Right lobe of liver (tissue), 6 donors: ENCODE results near the gene AKR1C2. TPM values are rescaled to one million over a fixed set of nuclear protein-coding genes. Genes with fewer than 3 reads are reported as not detected.
A peak's percentile ranks its signal among the peaks of the same experiment; 100 is the strongest.
"Not testable (repeated sequence)": the region's sequence is repeated elsewhere in the genome, so short reads cannot be mapped to it uniquely, and the experiment has no call there.

Source experiments
- ATAC-seq, 4 donors: fragments of 200-7000 bp; cut with Tn5 transposase; one replicate each; pipeline ENCODE4 v1.9.1; 2020; ENCODE audit warnings: mild to moderate bottlenecking in 4 of 4, moderate library complexity in 4 of 4
- DNase-seq, 3 donors: peaks; one replicate each; pipeline ENCODE4 v3.0.0-alpha.2; 2020
- H3K27ac ChIP-seq, 3 donors: fragments of 200-600 bp; one replicate each; pipeline ENCODE4 v1.8.0; 2022
- H3K27me3 ChIP-seq, 2 donors: fragments of 200-600 bp; one replicate each; pipeline ENCODE4 v1.8.0; 2022
- H3K36me3 ChIP-seq, 4 donors: fragments of 200-600 bp; sonication (generic) in 1 of 4; one replicate each; pipeline versions ENCODE4 v1.5.1 to v1.8.0; 2017 to 2022; ENCODE audit warnings: control low read depth in 1 of 4
- H3K4me1 ChIP-seq, 4 donors: fragments of 200-600 bp; sonication (generic) in 1 of 4; one replicate each; pipeline versions ENCODE4 v1.5.1 to v1.8.0; 2017 to 2022; ENCODE audit warnings: control low read depth in 1 of 4
- H3K4me3 ChIP-seq, 3 donors: fragments of 200-600 bp; one replicate each; pipeline ENCODE4 v1.8.0; 2022
- H3K9me3 ChIP-seq, 4 donors: fragments of 200-600 bp; sonication (generic) in 1 of 4; one replicate each; pipeline versions ENCODE4 v1.5.1 to v1.8.0; 2017 to 2022; ENCODE audit warnings: control low read depth in 1 of 4
- POLR2A ChIP-seq: fragments of 450-650 bp; IDR thresholded peaks from one replicate; pipeline ENCODE4 v1.6.1; 2017; ENCODE audit warnings: antibody characterized with exemption, mild to moderate bottlenecking
- WGBS: methylation state at CpG from one replicate; pipeline ENCODE4 v1.1.6; 2018; ENCODE audit warnings: low coverage, low lambda C conversion rate; ENCODE audit not compliant: insufficient coverage; ENCODE audit errors: missing lambda C conversion rate; 5-methylcytosine and 5-hydroxymethylcytosine counted together
- intact Hi-C, 2 donors: fragments of 100-400 bp; cut with DNase I; formaldehyde crosslinking; loops; one replicate each; pipeline versions ENCODE4 v1.11.2 to v1.14.1; 2022
- total RNA-seq, 6 experiments: library from RNA; depleted of rRNA in 2 of 6; stranded (reverse); fragments of >200 nt in 2 of 6; fragmentation: NEBNext Ultra II Directional in 3 of 6; extraction: Animal tissue kit (Norgen Biotek cat#: 25700) in 3 of 6; gene quantifications; one replicate each; pipeline versions ENCODE4 v1.1.0 to v1.2.4, GENCODE V29; 2016 to 2023
- donor health status: DM: no; HTN: yes; CAD: no.
- donor health status: DM: no; HTN: no; CAD: no.
- donor health status: DM: no; HTN: no; CAD: no.
- donor health status: DM: no; HTN: yes; CAD: no.
- donor health status: DM: no; HTN: yes; CAD: no.

AKR1C2 gene
- total RNA-seq, 6 experiments from 2014 or later, result 203 to 2,018 (median 421) TPM

DNA sequence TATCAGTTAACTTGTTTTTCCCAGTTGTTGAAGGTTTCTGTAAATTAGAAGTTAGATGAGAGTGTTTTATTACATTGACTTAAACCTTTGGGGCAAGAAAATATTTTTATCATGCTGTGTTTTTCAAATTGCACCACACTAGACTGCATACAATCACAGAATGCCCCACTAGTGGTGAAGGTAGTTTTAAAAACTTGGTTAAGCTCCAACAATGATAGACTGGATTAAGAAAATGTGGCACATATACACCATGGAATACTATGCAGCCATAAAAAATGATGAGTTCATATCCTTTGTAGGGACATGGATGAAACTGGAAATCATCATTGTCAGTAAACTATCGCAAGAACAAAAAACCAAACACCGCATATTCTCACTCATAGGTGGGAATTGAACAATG is 33.3 kb downstream of the AKR1C2 start:
- H3K27me3 ChIP-seq, ATAC-seq, DNase-seq, H3K4me3 ChIP-seq, H3K9me3 ChIP-seq, H3K4me1 ChIP-seq, intact Hi-C loops, H3K27ac ChIP-seq: not testable (repeated sequence)
- 100% methylated on average over 2 of the region's 2 CpGs for WGBS
- peaks cover 0 to 75% (median 14%) of the 10 kb centered on the region in 4 donors for H3K36me3 ChIP-seq

DNA sequence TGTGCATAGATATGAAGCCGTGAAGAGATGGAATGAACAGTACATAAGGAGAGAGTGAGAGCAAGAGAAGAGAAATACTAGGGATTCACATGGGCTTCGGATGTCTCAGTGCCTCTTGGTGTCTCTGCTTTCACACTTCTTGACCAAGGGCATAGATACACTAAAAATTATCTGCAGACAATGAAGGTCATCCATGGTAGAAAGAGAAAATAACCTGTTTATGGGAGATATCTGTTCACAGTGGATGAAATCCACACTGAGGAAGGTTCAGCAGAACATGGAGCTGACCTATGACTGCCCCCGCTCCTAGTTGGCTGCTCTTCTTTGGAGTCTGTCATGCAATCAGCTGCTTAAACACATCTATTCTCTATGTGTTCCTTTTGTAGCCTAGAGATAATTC is 34.4 kb downstream of the AKR1C2 start:
- DNase-seq, intact Hi-C loops, H3K4me1 ChIP-seq, H3K27me3 ChIP-seq, H3K4me3 ChIP-seq, H3K27ac ChIP-seq, H3K9me3 ChIP-seq: not testable (repeated sequence)
- H3K36me3 ChIP-seq, result peaks cover 0 to 64% (median 14%) of the 10 kb centered on the region in 4 donors
- WGBS, result 84% methylated on average over 3 of the region's 3 CpGs
- peak in 3 of 4 donors; percentile 6 to 16 (median 12) for ATAC-seq

DNA sequence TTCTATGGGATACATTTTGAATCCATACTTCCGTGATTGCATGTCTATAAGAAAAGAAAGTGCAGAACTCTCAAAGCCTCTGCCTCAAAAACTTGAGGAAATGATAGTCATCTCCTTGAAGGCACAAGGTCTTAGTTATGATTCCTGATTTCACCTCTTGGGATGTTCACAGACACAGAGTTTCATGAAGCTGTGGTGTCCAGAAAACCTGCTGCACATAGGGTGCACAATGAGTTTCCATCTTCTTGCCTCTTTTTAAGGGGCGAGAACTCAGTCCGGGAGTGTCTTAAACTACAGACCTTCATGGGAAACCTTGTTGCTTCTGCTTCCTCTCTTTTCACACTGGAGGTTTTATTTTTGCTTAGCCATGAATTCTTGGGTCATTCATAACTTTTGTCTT is 36.5 kb downstream of the AKR1C2 start:
- ATAC-seq, intact Hi-C loops, H3K27me3 ChIP-seq, H3K9me3 ChIP-seq, DNase-seq, H3K4me1 ChIP-seq: not testable (repeated sequence)
- peaks cover 0 to 48% (median 13%) of the 10 kb centered on the region in 4 donors for H3K36me3 ChIP-seq
- H3K27ac ChIP-seq, result peak overlapping the region in 1 of 3 donors; percentile 85
- peak overlapping the region in 1 of 3 donors; percentile 9 for H3K4me3 ChIP-seq
- 82% methylated on average over 2 of the region's 3 CpGs for WGBS

DNA sequence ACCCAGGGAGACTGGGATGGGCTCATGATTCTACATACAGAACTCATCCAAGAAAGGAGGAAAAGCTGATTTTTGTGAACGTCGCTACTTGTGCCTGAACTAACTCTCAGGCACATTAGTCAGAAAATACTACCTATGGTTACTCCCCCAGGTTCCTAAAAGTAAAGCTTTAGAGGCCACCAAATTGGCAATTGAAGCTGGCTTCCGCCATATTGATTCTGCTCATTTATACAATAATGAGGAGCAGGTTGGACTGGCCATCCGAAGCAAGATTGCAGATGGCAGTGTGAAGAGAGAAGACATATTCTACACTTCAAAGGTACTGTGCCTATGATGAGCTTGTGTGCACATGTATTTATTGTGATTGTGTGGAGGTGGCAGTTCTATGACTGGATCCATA is 37.9 kb downstream of the AKR1C2 start:
- H3K4me1 ChIP-seq, ATAC-seq, DNase-seq, H3K27me3 ChIP-seq, intact Hi-C loops, H3K9me3 ChIP-seq: not testable (repeated sequence)
- 83% methylated on average over 2 of the region's 4 CpGs for WGBS
- Histone ChIP-seq H3K36me3 (peaks cover 0 to 40% (median 13%) of the 10 kb centered on the region in 4 donors), H3K4me3 (peak overlapping the region; percentile 30 to 60 (median 49)), H3K27ac (peak overlapping the region in 2 of 3 donors; percentile 85 to 86)

DNA sequence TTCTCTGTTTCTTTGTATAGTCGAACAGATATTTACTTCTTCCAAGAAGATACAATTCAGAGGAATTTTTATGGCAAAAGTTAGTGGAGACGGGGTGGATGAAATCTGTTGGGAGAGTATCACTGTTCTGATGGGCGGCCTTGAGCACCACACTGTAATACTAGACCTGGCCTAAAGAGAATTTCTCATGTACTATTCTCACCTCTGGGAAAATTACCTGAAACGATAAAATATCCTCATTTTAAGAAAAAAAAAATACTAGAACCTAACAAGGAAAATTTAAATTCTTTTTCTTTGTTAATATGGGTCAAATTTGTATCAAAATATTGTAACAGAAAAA is 39.9 kb downstream of the AKR1C2 start:
- 20% methylated on average over 3 of the region's 4 CpGs for WGBS
- Histone ChIP-seq H3K27ac (peak overlapping the region; percentile 59 to 86 (median 85)), H3K36me3 (peaks cover 0 to 25% (median 5%) of the 10 kb centered on the region in 4 donors), H3K4me3 (peak overlapping the region; percentile 30 to 60 (median 49))
- DNase-seq, H3K27me3 ChIP-seq, H3K9me3 ChIP-seq, intact Hi-C loops, H3K4me1 ChIP-seq: not testable (repeated sequence)
- ATAC-seq, result peak; percentile 4 to 70 (median 52)

DNA sequence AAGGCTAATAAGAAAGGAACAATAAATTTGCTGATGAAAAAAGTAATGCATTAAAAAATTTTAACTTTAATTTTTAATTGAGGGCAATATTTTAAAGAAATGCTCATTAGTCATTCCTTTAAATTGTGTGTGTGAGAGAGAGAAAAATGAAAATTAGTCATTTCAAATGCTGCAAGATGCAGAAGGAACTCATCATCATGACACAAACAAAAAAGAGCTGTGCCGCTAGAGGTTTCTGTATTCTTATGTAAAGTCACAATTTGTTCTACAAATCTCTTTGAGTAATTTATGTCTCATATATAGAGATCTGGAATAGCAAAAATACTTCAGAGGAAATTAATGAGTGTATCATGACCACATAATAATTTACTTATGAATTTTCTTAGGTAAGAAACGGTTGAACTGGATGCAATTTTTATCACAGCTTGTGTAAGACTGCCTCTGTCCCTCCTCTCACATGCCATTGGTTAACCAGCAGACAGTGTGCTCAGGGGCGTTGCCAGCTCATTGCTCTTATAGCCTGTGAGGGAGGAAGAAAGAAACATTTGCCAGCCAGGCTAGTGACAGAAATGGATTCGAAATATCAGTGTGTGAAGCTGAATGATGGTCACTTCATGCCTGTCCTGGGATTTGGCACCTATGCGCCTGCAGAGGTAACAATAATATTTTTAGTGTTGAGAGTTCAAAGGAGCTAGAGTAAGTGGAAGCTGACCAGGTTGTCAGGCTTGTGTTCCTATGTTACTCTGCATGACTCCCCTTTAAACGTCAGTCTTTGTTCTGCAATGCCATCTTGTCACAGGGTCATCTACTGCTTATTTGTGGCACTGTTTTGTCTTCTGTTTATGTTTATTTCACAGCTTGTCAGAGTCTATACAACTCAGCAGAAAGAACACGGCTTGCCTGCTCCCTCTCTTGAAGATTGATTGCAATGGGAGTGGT is 40.5 kb downstream of the AKR1C2 start, which contains the start of gene AKR1C1:
AKR1C1 (plus strand) TSS at position 540 of the 939 bp plus-strand sequence; CDS start at position 570, 30 bp downstream.
- H3K27me3 ChIP-seq, H3K9me3 ChIP-seq, H3K4me1 ChIP-seq, intact Hi-C loops: not testable (repeated sequence)
- Histone ChIP-seq H3K27ac (peak within 1 kb of the TSS; percentile 59 to 86 (median 85)), H3K4me3 (peak within 1 kb of the TSS; percentile 30 to 60 (median 49)), H3K36me3 (peaks cover 0 to 19% (median 1%) of the 10 kb centered on the region in 4 donors)
- DNase-seq (peak in 1 of 3 donors; percentile 74), ATAC-seq (peak; percentile 80 to 98 (median 94))
- TF ChIP-seq POLR2A, result peak; percentile 87
- WGBS, result 11% methylated on average over 5 of the region's 7 CpGs

DNA sequence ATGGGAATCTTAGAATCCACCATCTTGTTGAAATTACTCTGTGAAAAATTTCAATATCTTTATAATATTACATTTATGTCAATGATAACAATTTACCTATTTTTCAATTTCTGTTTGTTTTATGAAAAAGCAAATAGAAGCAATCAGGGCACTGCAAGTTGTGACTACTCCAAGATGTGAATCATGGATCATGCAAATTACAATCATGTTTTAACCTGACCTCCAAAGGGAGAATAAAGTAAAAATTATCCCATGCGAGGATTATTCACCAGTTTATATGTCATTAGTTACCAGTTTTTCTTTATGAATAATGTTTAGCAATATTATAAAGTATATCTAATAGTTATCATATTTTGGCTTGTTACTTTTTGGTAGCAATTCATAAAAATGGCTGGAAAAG is 41.3 kb downstream of the AKR1C2 start:
- DNase-seq, H3K27me3 ChIP-seq, ATAC-seq, intact Hi-C loops, H3K9me3 ChIP-seq, H3K4me3 ChIP-seq: not testable (repeated sequence)
- H3K36me3 ChIP-seq, result peaks cover 0 to 12% (median 1%) of the 10 kb centered on the region in 4 donors
- peaks cover 0 to 12% (median 4%) of the 10 kb centered on the region in 4 donors for H3K4me1 ChIP-seq
- 33% methylated on average over 1 of the region's 1 CpG for WGBS
- H3K27ac ChIP-seq, result peak overlapping the region in 1 of 3 donors; percentile 47

DNA sequence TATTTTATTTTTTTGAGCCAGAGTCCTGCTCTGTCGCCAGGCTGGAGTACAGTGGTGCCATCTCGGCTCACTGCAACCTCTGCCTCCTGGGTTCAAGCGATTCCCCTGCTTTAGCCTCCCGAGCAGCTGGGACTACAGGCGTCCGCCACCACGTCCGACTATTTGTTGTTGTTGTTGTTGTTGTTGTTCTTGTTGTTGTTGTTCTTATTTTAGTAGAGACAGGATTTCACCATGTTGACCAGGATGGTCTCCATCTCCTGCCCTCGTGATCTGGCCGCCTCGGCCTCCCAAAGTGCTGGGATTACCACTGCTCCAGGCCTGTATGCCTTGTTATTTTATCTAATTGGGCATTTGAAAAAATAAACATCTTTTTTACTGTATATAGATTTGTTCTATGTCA is 42.1 kb downstream of the AKR1C2 start:
- H3K36me3 ChIP-seq, H3K4me3 ChIP-seq, DNase-seq, intact Hi-C loops, H3K27ac ChIP-seq, H3K27me3 ChIP-seq, H3K9me3 ChIP-seq, ATAC-seq: not testable (repeated sequence)
- 94% methylated on average over 11 of the region's 11 CpGs for WGBS
- H3K4me1 ChIP-seq, result peaks cover 0 to 12% (median 4%) of the 10 kb centered on the region in 4 donors

DNA sequence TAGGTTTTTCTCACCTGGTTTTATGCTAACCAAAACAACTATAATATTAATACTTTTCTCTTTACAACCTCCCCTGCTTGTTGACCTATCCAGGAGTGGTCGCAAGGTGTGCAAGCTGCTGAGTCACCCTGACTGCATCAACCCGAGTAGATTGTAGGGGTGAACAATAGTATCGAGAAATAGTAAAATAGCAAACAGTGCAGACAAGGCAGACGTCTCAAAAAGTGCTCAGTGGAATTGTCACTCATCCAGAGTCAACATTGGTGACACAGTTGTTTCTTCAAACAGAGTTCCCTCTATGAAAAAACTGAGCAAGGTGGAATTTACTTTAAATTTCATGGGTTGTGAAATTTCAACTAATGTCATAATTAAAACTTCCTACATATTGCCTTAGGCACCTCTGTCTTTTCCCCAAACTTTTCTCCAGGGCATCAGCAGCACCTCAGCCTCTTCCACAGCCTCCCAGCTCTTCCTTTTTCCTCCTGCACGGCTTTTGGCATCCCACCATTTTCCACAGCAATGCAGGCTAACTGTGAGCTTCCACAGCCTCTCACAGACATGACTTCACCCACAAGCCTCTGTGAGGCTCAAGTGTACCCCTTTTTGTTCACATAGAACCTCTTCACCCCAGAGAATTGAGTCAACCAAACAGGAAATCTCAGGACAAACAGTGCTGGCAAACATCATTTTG is 46.6 kb downstream of the AKR1C2 start:
- H3K9me3 ChIP-seq, intact Hi-C loops, H3K27me3 ChIP-seq, H3K4me1 ChIP-seq, H3K36me3 ChIP-seq, H3K4me3 ChIP-seq: not testable (repeated sequence)
- DNase-seq, result peak in 1 of 3 donors; percentile 25
- WGBS, result 37% methylated on average over 5 of the region's 5 CpGs
- ATAC-seq, result peak; percentile 90 to 94 (median 91)
- H3K27ac ChIP-seq, result peak overlapping the region in 2 of 3 donors; percentile 19 to 74

DNA sequence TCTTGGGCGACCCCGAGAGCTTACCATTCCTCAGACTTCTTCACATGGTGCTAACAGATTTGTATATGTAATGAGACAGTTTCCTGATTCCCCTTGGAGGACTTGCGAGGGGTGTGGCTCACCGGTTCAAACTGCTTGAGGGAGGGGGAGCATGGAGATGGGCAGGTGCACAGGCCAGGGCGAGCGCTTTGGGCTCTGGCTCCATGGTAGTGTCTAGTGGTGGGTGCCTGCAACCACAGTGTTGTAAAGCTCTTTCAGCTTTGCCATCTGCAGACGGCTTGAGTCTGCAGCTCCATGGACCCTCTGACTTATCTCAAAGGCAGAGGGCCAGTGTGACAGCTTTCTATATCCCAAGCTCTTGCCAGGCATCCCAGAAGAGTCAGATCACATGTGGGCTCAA is 47.6 kb downstream of the AKR1C2 start:
- H3K4me3 ChIP-seq, H3K4me1 ChIP-seq, H3K36me3 ChIP-seq, H3K9me3 ChIP-seq, H3K27ac ChIP-seq, intact Hi-C loops, H3K27me3 ChIP-seq, DNase-seq: not testable (repeated sequence)
- WGBS, result 95% methylated on average over 3 of the region's 7 CpGs
- peak in 1 of 4 donors; percentile 14 for ATAC-seq
